AG09319 (cell line): ENCODE results near the gene DUSP3.

Experiments
- DNase-seq: peaks from one replicate; pipeline ENCODE4 v3.0.0-alpha.2; 2010; ENCODE audit warnings: low read depth; ENCODE audit errors: extremely low read depth
- CTCF ChIP-seq: IDR thresholded peaks from 2 replicates; pipeline ENCODE4 v1.5.1; 2011; ENCODE audit warnings: low read depth, mild to moderate bottlenecking, inconsistent platforms, low read length, moderate library complexity

Gene DUSP3

DNA sequence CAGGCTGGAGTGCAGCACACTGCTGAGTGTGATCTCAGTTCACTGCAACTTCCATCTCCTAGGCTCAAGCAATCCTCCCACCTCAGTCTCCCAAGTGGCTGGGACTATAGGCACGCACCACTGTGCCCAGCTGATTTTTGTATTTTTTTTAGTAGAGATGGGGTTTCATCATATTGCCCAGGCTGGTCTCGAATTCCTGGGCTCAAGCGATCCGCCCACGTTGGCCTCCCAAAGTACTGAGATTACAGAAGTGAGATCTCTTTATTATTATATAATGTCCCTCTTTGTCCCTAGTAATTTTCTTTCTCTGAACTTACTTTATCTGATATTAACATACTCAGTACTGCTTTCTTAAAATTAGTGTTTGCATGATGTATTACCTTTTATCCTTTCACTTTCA, 9.8 kb upstream of the DUSP3 start:
- DNase-seq = no peak
- no peak for TF ChIP-seq CTCF

- TF ChIP-seq CTCF = no peak
- DNase-seq = no peak
Measured at GRCh38 chr17:43787728-43788127, 9.0 kb upstream of the DUSP3 start.

GRCh38 chr17:43784628-43785101, 5.9 kb upstream of the DUSP3 start:
- DNase-seq = no peak

GRCh38 chr17:43784068-43784467, 5.3 kb upstream of the DUSP3 start:
- DNase-seq = no peak

More at GRCh38 chr17:43784628-43785101, 5.9 kb upstream of the DUSP3 start:
- TF ChIP-seq CTCF = no peak

DNA sequence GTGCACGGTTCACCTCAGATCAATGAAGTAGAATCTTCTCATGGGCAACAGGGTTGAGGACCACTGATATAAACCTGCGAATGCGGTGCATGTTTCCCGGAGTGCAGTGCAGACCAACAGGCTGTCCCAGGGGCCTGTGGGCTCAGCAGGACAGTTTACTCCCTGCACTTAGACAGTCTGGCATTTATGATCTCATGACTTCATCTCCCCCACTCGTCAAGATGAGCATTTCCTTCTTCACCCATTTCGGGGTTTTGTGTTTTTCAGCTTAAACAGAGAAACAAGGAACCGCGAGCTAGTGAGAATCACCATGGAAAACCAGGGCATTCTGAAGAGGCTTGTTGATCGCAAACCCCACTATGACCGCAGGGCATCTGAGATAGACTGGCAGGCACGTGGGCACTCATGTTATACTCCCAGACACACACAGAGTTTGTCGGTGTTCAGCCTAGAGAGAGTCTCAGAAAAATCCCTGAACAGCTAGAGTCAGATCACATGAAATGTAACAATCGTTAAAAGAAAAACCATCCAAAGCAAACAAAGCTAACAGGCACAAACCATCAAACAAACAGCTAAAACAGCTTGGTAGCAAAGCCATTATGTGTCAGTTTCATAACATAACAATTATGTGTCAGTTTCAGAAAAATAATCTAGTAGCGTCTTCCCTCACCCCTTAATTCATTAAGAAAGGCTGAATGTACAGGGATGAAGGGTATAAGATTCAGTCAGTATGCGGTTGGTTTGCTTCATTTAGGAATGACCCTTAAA, 4.3 kb upstream of the DUSP3 start:
- DNase-seq = no peak
- TF ChIP-seq CTCF = no peak

More at GRCh38 chr17:43784068-43784467, 5.3 kb upstream of the DUSP3 start:
- TF ChIP-seq CTCF = no peak

DNA sequence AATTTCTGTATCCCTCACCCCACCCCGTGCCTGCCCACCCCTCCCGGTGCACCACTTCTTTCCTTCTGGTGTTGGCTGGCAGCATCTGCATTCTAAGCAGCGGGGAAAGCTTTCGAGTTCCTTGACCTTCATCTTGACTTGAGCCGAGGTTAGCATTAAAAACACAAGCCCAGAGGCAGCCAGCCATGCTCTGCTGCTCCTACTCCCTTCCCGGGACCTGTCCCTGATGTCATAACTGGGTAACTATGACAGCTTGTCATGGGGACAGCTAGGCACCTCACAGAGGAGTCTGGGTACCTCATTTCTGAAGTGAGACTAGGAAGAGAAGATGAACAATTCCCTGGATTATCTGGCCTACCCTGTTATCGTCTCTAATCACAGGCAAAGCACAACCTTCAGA, 1.4 kb upstream of the DUSP3 start, which contains the start of gene CFAP97D1:
TSS of gene CFAP97D1 (plus strand) at position 301 of the 400 bp plus-strand sequence. CDS start at position 329, 28 bp downstream.
- TF ChIP-seq CTCF = no peak
- DNase-seq = no peak

GRCh38 chr17:43779145-43780125, 658 bp upstream of the DUSP3 start:
- DNase-seq = no peak
- TF ChIP-seq CTCF = no peak
